Skeletal muscle satellite cell (primary cell): Measurements from ENCODE around the gene DNAJC11.

Experiments
- H3K27me3 ChIP-seq: 2 replicates; pipeline ENCODE4 v1.7.0; 2013; ENCODE audit warnings: low read length; ENCODE audit not compliant: control insufficient read depth, insufficient read depth
- H3K36me3 ChIP-seq: 2 replicates; pipeline ENCODE4 v1.7.0; 2013; ENCODE audit warnings: mild to moderate bottlenecking, control low read depth, low read length; ENCODE audit not compliant: insufficient read depth
- H3K4me1 ChIP-seq: 2 replicates; pipeline ENCODE4 v1.7.0; 2013; ENCODE audit warnings: low read length; ENCODE audit not compliant: control insufficient read depth, insufficient read depth
- H3K4me2 ChIP-seq: 2 replicates; pipeline ENCODE4 v1.7.0; 2013; ENCODE audit warnings: mild to moderate bottlenecking, low read length
- H3K4me3 ChIP-seq: 2 replicates; pipeline ENCODE4 v1.7.0; 2013; ENCODE audit warnings: low read length
- H3K9ac ChIP-seq: 2 replicates; pipeline ENCODE4 v1.7.0; 2013; ENCODE audit warnings: mild to moderate bottlenecking, low read depth, low read length, moderate library complexity
- H3K9me3 ChIP-seq: replicated peaks from 2 replicates; pipeline ENCODE4 v1.7.0; 2013; ENCODE audit warnings: mild to moderate bottlenecking, control low read depth, low read length

The DNAJC11 gene

DNA sequence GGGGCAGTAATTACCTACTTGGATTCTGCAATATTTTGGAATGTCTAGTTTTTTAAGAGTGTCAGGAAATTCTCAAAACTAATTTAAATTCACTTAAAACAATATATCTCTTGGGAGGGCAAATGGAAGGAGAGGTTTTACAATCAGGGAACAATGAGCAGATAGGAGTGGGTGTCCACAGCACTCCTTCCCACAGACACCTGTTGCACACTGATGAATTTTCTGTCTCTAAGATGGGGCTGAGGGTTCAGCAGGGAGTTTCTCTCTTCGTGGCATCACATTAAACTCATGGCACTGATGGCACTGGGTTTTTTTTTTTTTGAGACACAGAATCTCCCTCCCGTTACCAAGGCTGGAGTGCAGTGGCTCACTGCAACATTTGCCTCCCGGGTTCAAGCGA lies 82.6 kb downstream of the DNAJC11 start:
- H3K4me3 ChIP-seq, result no peak overlapping the region
- no peak overlapping the region for H3K4me2 ChIP-seq
- no peak overlapping the region for H3K9ac ChIP-seq
- H3K4me1 ChIP-seq, result no peaks in the 10 kb centered on the region
- H3K9me3 ChIP-seq, result no peaks in the 10 kb centered on the region
- no peaks in the 10 kb centered on the region for H3K27me3 ChIP-seq
- peaks cover 50% of the 10 kb centered on the region for H3K36me3 ChIP-seq

DNA sequence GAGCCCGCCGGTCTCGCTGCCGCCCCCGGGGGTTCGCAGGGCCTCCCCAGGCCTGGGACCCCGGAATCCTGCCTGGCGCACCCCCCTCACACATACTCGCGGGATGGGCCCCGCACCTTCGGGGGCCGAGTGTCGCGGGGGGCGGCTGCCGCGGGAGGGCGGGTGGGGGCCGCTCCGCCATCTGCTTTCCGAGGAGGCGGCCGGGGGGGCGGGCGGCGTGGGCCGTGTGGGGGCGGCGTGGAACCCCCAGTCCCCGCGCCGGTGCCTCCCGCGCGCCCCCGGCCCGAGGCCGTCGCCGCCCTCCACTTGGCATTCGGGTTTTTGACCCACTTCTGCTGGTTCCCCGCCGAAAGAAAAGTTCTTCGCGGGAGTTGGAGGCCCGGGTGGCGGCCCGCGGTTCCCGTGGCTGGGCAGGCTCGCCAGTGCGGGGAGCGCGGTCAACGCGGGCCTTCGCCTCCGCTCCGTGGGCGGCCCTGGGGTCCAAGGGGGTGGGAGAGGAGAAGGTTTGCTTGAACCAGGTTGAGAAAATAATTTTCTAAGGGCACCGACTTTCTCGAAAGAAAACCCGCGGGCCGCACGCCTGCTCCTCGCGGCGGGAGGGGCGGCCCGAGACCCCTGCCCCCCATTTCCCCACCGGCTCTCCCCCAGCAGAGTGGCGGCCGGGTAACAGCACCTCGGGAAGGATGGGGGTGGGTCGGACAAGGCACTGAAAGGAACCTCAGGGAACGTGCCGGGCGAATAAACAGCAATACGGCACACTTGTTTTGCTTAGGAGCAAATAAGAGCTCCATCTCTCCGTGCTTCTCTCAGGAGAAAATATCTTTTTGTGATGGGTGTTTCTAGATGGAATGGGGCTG lies 86.5 kb downstream of the DNAJC11 start:
- Histone ChIP-seq H3K4me3 (peak overlapping the region; percentile 95), H3K27me3 (no peaks in the 10 kb centered on the region), H3K36me3 (peaks cover 15% of the 10 kb centered on the region), H3K9ac (peak overlapping the region; percentile 84), H3K9me3 (no peaks in the 10 kb centered on the region), H3K4me2 (peak overlapping the region; percentile 92), H3K4me1 (no peaks in the 10 kb centered on the region)

DNA sequence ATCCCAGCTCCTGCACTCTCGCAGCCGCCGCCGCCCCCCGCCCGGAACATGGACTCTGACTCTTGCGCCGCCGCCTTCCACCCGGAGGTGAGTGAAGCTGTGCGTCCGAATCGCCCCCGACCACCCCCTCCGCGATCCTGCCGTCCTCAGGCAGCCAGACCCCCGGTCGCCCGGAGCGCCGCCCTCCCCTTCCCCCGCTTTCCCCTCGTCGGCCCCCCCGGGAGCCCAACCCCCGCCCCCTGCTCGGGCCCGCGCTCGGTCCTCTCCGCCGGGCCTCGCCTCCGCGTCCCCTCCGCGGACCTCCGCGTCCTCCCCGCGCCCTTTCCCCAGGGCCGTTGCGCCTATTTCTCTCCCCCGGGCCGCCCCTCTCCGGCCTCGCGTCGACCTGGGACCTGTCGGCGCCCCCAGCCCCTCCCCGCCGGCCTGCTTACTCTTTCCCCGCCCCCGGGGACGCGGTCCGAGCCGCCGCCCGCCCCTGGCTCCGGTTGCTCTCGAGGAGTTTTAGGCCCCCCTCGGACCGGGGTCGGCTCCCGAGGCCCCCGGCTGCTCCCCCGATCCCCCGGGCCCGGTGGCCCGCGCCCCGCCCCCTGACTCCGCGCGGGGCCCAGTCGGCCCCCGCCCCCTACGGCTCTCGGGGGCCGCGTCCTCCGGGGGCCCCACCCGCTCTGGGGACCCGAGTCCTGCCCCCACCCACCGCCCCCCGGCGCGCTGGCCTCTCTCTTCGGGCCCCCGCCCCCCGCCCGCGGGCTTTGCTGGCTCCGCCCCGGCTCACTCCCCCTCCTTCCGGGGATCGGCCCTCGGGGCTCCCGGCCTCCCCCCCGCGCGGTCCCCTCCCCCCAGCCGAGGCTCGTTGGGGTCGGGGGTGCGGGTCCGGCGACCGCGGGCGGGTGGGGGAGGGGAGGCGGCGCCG lies 87.3 kb downstream of the DNAJC11 start:
- H3K36me3 ChIP-seq, result peaks cover 7% of the 10 kb centered on the region
- H3K4me2 ChIP-seq, result peak overlapping the region; percentile 76
- no peaks in the 10 kb centered on the region for H3K4me1 ChIP-seq
- no peaks in the 10 kb centered on the region for H3K27me3 ChIP-seq
- peak overlapping the region; percentile 86 for H3K9ac ChIP-seq
- H3K9me3 ChIP-seq, result no peaks in the 10 kb centered on the region
- H3K4me3 ChIP-seq, result peak overlapping the region; percentile 95

DNA sequence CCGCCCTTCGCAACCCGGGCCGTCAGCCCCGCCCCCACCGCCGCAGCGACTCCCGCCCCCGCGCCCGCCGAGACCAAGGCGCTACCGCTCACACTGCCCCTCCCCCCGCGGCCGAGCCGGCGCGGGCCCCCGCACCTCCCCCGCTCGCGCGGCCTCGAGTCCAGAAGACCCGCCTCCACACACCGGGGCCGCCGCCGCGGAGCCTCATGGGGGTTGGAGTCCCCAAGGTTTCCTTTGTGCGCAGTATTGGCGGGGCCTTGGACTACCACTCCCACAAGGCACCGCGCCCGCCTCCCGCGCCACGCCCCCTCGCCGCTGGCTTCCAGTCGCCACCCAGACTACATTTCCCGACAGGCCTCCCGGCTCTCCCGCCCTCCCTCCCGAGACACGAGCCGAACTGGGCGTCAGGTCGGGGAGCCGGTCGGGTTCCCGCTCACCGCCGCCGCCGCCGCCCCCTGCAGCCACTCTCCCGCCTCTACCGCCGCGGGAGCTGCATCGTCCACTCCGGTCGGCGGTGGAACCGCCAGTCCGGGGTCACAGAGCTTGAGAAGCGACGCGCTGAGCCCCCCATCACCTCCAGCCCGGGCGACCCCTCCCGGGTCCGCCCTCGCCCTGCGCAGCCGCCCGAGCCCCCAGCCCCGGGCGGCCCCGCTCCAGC lies 88.1 kb downstream of the DNAJC11 start, which contains the start of gene PHF13:
TSS of gene PHF13 (plus strand) at position 371 of the 658 bp plus-strand sequence. CDS start 336 bp downstream, outside the sequence.
- peaks cover 7% of the 10 kb centered on the region for H3K36me3 ChIP-seq
- no peaks in the 10 kb centered on the region for H3K4me1 ChIP-seq
- peak within 1 kb of the TSS; percentile 86 for H3K9ac ChIP-seq
- H3K9me3 ChIP-seq, result no peaks in the 10 kb centered on the region
- H3K4me3 ChIP-seq, result peak within 1 kb of the TSS; percentile 95
- H3K4me2 ChIP-seq, result peak within 1 kb of the TSS; percentile 85
- no peaks in the 10 kb centered on the region for H3K27me3 ChIP-seq

DNA sequence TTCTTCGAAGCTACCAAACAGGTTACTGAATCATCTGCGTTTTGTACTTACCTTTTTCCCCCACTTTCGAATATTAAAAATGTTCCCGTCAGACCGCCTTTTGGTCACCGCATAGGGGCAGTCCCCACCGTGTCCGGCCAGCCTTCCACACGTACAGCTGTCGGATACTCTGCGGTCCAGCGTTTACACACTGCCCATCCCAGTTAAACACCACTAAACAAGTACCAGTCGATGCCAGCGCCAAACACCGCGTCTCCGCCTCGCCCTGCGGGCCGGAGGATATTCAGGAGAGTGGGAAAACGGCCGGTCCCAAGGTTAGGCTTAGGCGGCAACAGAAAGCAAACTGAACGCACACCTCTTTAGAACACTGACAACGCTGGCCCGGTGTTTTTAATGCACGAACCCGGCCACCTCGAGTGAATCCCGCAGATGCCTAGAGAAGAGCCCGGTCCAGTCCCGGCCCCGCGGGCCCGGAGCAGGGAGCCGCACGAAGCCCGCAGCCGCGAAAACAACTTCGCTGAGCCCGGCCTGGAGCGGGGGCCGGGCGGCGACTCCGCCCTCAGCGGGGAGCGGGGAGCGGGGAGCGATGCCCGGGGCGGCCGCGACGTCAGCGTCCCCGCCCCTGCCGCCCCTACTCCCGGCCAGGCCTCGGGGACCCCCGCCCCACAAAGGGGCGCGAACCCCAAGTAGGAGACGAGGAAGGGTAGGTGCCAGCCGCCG lies 88.8 kb downstream of the DNAJC11 start:
- peak overlapping the region; percentile 78 for H3K9ac ChIP-seq
- no peaks in the 10 kb centered on the region for H3K9me3 ChIP-seq
- H3K4me1 ChIP-seq, result no peaks in the 10 kb centered on the region
- H3K36me3 ChIP-seq, result peaks cover 7% of the 10 kb centered on the region
- no peaks in the 10 kb centered on the region for H3K27me3 ChIP-seq
- H3K4me3 ChIP-seq, result peak overlapping the region; percentile 74
- peak overlapping the region; percentile 85 for H3K4me2 ChIP-seq

DNA sequence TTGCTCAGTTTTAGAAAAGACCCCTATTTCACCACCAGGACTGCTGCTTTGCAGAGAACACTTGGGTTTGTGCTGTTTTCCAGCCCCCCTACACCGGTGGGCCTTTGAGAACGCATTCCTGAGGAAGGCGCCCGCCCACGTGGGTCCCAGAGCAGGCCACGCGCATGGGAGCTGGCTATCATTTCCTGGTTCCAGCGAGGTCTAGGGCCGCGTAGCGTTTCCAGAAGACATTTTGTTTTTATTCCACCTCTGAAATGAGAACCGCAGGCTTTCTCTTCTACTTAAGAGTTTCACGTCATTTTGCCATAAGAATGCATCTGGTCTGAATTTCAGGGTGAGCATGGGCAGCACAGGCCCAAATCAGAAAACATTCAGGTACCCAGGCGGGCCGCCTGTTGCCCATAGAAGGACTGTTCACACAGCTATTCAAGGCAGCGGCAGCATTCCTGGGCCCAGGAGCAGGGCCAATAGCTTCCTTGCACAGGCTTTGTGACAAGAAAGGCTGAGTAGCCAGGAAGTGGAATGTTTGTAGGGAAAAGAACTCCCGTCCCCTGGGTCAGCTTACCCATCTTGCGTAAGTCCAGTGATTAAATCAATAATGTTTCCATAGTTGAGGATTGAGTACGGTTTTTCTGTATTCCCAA lies 97.6 kb downstream of the DNAJC11 start:
- Histone ChIP-seq H3K9me3 (no peaks in the 10 kb centered on the region), H3K4me3 (peak overlapping the region; percentile 80), H3K4me1 (peaks cover 29% of the 10 kb centered on the region), H3K36me3 (peaks cover 8% of the 10 kb centered on the region), H3K27me3 (no peaks in the 10 kb centered on the region), H3K4me2 (peak overlapping the region; percentile 95), H3K9ac (peak overlapping the region; percentile 87)

DNA sequence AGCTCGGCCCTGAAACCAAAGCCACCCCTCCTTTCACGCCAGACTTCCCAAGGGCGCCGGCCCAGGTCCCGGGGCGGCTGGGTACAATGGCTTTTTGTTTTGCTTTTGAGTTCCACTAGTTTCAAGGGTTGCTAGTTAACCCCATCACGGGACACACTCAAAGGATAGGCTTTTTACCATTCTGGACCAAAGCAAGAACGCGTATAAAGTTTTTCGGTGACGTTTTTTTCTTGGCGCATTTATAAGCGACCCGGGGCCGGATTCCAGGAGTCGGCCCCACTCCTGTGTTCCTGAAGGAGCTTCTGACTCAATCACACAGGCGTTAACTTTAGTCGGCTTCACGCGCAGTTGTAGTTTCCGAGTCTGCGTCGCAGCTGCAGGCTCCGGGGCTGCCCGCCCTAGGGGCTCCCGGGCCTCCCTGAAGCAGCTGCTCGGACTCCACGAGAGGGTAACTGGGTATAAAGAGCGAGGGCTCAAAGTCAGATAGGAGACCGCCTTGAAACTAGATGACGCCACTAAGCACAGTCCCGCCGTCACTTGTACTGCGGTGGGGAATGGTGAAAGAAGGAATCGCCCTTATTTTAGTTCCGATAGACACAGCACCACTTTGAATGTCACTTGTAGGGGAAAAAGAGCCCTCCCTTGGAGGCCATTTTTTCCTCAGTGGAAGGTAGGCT lies 98.2 kb downstream of the DNAJC11 start:
- Histone ChIP-seq H3K4me2 (peak overlapping the region; percentile 95), H3K36me3 (peaks cover 12% of the 10 kb centered on the region), H3K9me3 (no peaks in the 10 kb centered on the region), H3K4me3 (peak overlapping the region; percentile 80), H3K9ac (peak overlapping the region; percentile 87), H3K27me3 (no peaks in the 10 kb centered on the region), H3K4me1 (peaks cover 36% of the 10 kb centered on the region)

DNA sequence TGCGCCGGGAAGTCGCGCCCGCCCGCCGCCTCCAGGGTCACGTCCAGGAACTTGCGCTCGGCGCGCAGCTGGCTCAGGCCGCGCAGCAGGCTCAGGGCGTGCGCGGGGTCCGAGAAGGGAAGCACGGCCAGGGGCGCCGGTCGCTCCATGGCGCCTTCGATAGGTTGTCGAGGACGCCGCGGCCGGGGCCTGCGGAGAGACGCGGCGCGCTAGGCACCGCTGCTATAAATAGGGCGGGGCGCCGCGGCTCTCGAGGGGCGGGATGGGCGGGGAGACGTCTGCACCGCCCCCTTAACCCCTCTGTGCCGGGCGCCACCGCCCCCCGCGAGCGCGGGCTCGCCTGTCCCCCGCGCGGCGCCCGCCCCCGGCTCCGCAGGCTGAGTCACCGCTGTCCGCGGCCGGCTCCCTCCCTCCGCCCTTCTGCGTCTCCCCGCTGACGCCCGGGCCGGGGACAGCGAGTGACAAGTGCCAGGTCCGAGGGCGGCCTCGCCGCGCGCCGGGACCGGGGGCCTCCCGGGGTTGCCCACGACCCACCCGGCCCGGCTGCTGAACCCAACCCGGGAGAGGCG lies 98.9 kb downstream of the DNAJC11 start, which contains the start of gene KLHL21:
TSS of gene KLHL21 (minus strand) at position 201 of the 569 bp plus-strand sequence. CDS start at position 149, 52 bp downstream.
- Histone ChIP-seq H3K4me3 (peak within 1 kb of the TSS; percentile 80), H3K36me3 (peaks cover 16% of the 10 kb centered on the region), H3K9me3 (no peaks in the 10 kb centered on the region), H3K27me3 (no peaks in the 10 kb centered on the region), H3K4me1 (peaks cover 41% of the 10 kb centered on the region), H3K4me2 (peak within 1 kb of the TSS; percentile 95), H3K9ac (peak within 1 kb of the TSS; percentile 87)

DNA sequence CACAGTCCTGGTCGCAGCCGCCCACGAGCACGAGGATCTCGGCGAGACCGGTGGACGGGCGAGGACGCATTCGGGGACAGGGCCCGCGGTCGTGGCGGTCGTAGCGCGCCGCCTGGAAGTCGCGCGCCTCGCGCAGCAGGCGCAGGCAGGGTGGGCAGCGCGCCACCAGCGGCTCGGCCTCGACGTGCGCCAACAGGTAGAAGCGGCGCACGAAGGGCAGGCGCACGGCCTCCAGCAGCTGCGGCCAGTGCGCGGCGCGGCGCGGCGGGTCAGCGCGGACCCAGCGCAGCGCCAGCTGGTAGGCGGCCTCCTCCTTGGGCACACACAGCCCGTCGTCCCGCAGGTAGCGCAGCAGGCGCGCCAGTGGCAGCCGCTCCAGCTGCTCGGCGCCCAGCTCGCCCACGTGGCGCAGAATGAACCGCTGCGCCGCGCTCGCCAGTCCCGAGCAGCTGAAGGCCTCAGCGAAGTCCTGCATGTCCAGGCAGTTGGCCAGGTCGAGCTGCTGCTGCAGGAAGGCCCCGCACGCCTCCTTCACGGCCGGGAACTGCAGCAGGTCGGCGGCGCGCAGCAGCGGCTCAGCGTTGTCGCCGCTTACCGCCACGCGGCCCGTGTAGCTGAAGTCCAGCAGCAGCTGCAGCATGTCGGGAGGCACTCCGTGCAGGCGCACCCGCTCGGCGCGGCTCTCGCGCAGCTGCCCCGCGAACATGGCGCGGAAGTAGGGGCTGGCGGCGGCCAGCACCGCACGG lies 99.5 kb downstream of the DNAJC11 start:
- peak overlapping the region; percentile 95 for H3K4me2 ChIP-seq
- H3K9me3 ChIP-seq, result no peaks in the 10 kb centered on the region
- peak overlapping the region; percentile 87 for H3K9ac ChIP-seq
- H3K4me3 ChIP-seq, result peak overlapping the region; percentile 80
- H3K27me3 ChIP-seq, result no peaks in the 10 kb centered on the region
- H3K36me3 ChIP-seq, result peaks cover 22% of the 10 kb centered on the region
- peaks cover 48% of the 10 kb centered on the region for H3K4me1 ChIP-seq
